ENCODE data around the gene STEAP2. TPM values are rescaled to one million over a fixed set of nuclear protein-coding genes. Genes with fewer than 3 reads are reported as not detected.
"Not testable (repeated sequence)": the region's sequence is repeated elsewhere in the genome, so short reads cannot be mapped to it uniquely, and the experiment has no call there.

Gene STEAP2
- total RNA-seq, 2 donors from 2014 or later: 27.7 to 31.0 TPM

DNA sequence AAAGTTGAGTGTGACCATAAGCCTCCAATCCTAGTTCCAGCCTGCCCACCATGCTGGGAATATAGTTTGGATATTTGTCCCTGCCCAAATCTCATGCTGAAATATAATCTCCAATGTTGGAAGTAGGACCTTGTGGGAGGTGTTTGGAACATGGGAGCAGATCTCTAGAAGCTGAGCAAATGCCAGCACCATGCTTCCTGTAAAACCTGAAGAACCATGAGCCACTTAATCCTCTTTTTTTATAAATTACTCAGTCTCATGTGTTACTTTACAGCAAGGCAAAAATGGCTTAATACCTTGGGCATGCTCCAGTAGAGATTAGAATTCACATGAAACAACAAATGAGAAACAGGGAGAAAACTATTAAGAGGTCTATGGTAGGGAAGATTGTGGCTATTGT lies 30.1 kb upstream of the STEAP2 start:
- Histone ChIP-seq H3K27me3 (replicated peaks; ENCODE audit: insufficient read depth) (no peaks in the 10 kb centered on the region), H3K27ac (no peak overlapping the region), H3K36me3 (no peaks in the 10 kb centered on the region), H3K4me3 (no peak overlapping the region), H3K9me3 (no peaks in the 10 kb centered on the region), H3K4me1 (ENCODE audit: control insufficient read depth in 1 of 2, low read depth in 2 of 2) (no peaks in the 10 kb centered on the region)
- TF ChIP-seq, protein P1, sequence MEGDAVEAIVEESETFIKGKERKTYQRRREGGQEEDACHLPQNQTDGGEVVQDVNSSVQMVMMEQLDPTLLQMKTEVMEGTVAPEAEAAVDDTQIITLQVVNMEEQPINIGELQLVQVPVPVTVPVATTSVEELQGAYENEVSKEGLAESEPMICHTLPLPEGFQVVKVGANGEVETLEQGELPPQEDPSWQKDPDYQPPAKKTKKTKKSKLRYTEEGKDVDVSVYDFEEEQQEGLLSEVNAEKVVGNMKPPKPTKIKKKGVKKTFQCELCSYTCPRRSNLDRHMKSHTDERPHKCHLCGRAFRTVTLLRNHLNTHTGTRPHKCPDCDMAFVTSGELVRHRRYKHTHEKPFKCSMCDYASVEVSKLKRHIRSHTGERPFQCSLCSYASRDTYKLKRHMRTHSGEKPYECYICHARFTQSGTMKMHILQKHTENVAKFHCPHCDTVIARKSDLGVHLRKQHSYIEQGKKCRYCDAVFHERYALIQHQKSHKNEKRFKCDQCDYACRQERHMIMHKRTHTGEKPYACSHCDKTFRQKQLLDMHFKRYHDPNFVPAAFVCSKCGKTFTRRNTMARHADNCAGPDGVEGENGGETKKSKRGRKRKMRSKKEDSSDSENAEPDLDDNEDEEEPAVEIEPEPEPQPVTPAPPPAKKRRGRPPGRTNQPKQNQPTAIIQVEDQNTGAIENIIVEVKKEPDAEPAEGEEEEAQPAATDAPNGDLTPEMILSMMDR (IDR thresholded peaks at IDR 0.05): no peak
- DNase-seq (ENCODE audit: low spot score) (no peak), ATAC-seq (ENCODE audit: insufficient number of reproducible peaks, low FRiP score, low read depth) (no peak)

GRCh38 chr7:90186290-90186689 lies 25.2 kb upstream of the STEAP2 start:
- H3K27me3 ChIP-seq (replicated peaks; ENCODE audit: insufficient read depth); ATAC-seq (ENCODE audit: insufficient number of reproducible peaks, low FRiP score, low read depth); H3K4me1 ChIP-seq (ENCODE audit: control insufficient read depth in 1 of 2, low read depth in 2 of 2): not testable (repeated sequence)

DNA sequence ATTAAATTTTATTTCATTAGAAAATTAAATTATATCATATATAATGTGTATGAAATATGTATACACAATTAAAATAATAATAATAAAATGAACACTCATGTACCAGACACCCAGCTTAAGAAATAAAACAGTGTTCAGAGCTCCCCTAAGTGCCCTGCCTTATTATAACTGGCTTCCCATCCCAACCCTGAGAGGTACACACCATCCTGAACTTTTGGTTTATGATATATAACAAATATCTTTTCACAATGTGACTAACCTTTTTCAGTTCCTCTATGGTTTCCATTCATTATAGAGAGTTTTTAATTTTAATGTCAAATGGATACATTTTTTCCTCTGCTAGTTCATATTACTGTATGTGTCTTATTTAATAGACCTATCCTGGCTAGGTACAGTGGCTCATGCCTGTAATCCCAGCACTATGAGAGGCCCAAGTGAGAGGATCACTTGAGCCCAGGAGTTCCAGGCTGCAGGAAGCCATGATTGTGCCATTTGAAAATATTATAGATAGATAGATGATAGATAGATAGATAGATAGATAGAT lies 24.0 kb upstream of the STEAP2 start:
- ATAC-seq (ENCODE audit: insufficient number of reproducible peaks, low FRiP score, low read depth) (no peak), DNase-seq (ENCODE audit: low spot score) (no peak)
- no peaks in the 10 kb centered on the region for H3K9me3 ChIP-seq
- H3K27ac ChIP-seq: no peak overlapping the region
- no peak overlapping the region for H3K4me3 ChIP-seq
- no peaks in the 10 kb centered on the region for H3K4me1 ChIP-seq (ENCODE audit: control insufficient read depth in 1 of 2, low read depth in 2 of 2)
- TF ChIP-seq, protein P1 (IDR thresholded peaks at IDR 0.05): no peak
- no peaks in the 10 kb centered on the region for H3K27me3 ChIP-seq (replicated peaks; ENCODE audit: insufficient read depth)
- H3K36me3 ChIP-seq: no peaks in the 10 kb centered on the region

More at GRCh38 chr7:90186290-90186689, 25.2 kb upstream of the STEAP2 start:
- H3K4me3 ChIP-seq; H3K27ac ChIP-seq; H3K9me3 ChIP-seq; H3K36me3 ChIP-seq; DNase-seq (ENCODE audit: low spot score): not testable (repeated sequence)

DNA sequence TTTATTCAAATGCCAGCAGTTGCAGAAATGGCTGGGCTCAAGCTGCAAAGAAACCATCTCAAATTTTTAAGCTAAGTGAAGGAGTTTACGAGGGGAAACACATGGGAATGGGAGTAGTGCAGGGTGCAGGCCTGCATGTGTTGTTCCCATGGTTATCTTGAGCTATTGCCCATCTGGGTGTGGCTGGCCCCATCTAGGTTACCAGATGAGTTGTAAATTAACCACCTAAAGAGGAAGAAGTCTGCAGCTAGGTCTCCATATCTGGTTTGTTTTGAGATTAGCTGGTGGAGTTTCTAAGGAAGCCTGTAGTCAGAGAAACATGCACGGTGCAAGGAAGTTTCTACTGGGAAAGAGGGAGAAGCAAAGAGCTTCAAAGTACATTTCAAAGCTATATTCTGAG lies 23.3 kb upstream of the STEAP2 start:
- Histone ChIP-seq H3K27me3 (replicated peaks; ENCODE audit: insufficient read depth) (no peaks in the 10 kb centered on the region), H3K4me3 (no peak overlapping the region), H3K9me3 (no peaks in the 10 kb centered on the region), H3K36me3 (no peaks in the 10 kb centered on the region), H3K4me1 (ENCODE audit: control insufficient read depth in 1 of 2, low read depth in 2 of 2) (no peaks in the 10 kb centered on the region), H3K27ac (no peak overlapping the region)
- ATAC-seq (ENCODE audit: insufficient number of reproducible peaks, low FRiP score, low read depth) (no peak), DNase-seq (ENCODE audit: low spot score) (no peak)
- TF ChIP-seq, protein P1 (IDR thresholded peaks at IDR 0.05): no peak

DNA sequence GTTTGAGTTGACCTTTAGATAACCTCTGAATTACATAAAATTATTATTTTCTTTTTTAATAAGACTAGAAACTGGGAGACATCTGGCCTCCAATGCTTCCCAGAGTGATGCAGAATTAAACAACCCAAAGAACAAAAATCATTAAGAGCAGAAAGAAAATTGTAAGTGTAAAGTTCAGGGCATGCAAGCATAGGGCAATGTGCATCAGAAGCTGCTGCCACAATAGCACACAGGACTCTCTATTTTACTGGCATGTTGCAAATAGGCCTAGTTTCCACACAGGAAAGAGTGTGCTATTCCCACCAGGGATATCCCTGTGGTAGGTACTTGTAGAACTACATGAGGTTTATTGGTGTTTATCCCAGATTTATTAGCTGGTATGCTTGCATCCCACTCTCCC lies 20.5 kb upstream of the STEAP2 start:
- Histone ChIP-seq H3K36me3 (no peaks in the 10 kb centered on the region), H3K9me3 (no peaks in the 10 kb centered on the region), H3K4me3 (no peak overlapping the region), H3K27me3 (replicated peaks; ENCODE audit: insufficient read depth) (no peaks in the 10 kb centered on the region), H3K4me1 (ENCODE audit: control insufficient read depth in 1 of 2, low read depth in 2 of 2) (no peaks in the 10 kb centered on the region), H3K27ac (no peak overlapping the region)
- TF ChIP-seq, protein P1 (IDR thresholded peaks at IDR 0.05): no peak
- DNase-seq (ENCODE audit: low spot score) (no peak), ATAC-seq (ENCODE audit: insufficient number of reproducible peaks, low FRiP score, low read depth) (no peak)

- H3K9me3 ChIP-seq: no peaks in the 10 kb centered on the region
- H3K27ac ChIP-seq: no peak overlapping the region
- DNase-seq (ENCODE audit: low spot score): no peak
- H3K4me1 ChIP-seq (ENCODE audit: control insufficient read depth in 1 of 2, low read depth in 2 of 2): no peaks in the 10 kb centered on the region
- H3K4me3 ChIP-seq: no peak overlapping the region
- H3K27me3 ChIP-seq (replicated peaks; ENCODE audit: insufficient read depth): no peaks in the 10 kb centered on the region
- TF ChIP-seq, protein P1 (IDR thresholded peaks at IDR 0.05): no peak
- no peaks in the 10 kb centered on the region for H3K36me3 ChIP-seq
- no peak for ATAC-seq (ENCODE audit: insufficient number of reproducible peaks, low FRiP score, low read depth)
Measured at GRCh38 chr7:90191648-90192047, 19.9 kb upstream of the STEAP2 start.

Data from thoracic aorta (tissue), 2 donors.